Neural progenitor cell (in vitro differentiated cells): ENCODE measurements around the gene FARSA. TPM values are rescaled to one million over a fixed set of nuclear protein-coding genes. Genes with fewer than 3 reads are reported as not detected.

Source experiments
- DNase-seq: peaks from one replicate; pipeline ENCODE4 v3.0.0-alpha.2; 2016; ENCODE audit warnings: low spot score
- H2AFZ ChIP-seq: fragments of 200-600 bp; sonication (generic); replicated peaks from 2 replicates; pipeline ENCODE4 v1.6.1; 2016; ENCODE audit warnings: antibody characterized with exemption
- H3F3A ChIP-seq: fragments of 200-600 bp; sonication (generic); 2 replicates; pipeline ENCODE4 v1.6.1; 2016; ENCODE audit warnings: antibody characterized with exemption, low read depth
- H3K27ac ChIP-seq: fragments of 200-600 bp; sonication (generic); 2 replicates; pipeline ENCODE4 v1.5.1; 2016; ENCODE audit warnings: mild to moderate bottlenecking
- H3K27me3 ChIP-seq: fragments of 200-600 bp; sonication (generic); 2 replicates; pipeline ENCODE4 v1.6.1; 2016; ENCODE audit warnings: mild to moderate bottlenecking, moderate library complexity
- H3K36me3 ChIP-seq: fragments of 200-600 bp; sonication (generic); 2 replicates; pipeline ENCODE4 v1.5.1; 2016
- H3K4me1 ChIP-seq: fragments of 200-600 bp; sonication (generic); 2 replicates; pipeline ENCODE4 v1.6.1; 2016; ENCODE audit warnings: mixed run types
- H3K4me2 ChIP-seq: fragments of 200-600 bp; sonication (generic); 2 replicates; pipeline ENCODE4 v1.6.1; 2016
- H3K4me3 ChIP-seq: fragments of 200-600 bp; sonication (generic); 2 replicates; pipeline ENCODE4 v1.5.1; 2016
- H3K79me2 ChIP-seq: fragments of 200-600 bp; sonication (generic); 2 replicates; pipeline ENCODE4 v1.6.1; 2016; ENCODE audit warnings: low read depth
- H3K9ac ChIP-seq: fragments of 200-600 bp; sonication (generic); 2 replicates; pipeline ENCODE4 v1.6.1; 2016
- H3K9me3 ChIP-seq: fragments of 200-600 bp; sonication (generic); 2 replicates; pipeline ENCODE4 v1.5.1; 2016; ENCODE audit warnings: low read depth
- H4K20me1 ChIP-seq: fragments of 200-600 bp; sonication (generic); 2 replicates; pipeline ENCODE4 v1.6.1; 2016; ENCODE audit warnings: low read depth
- H3K27ac Mint-ChIP-seq: 3 replicates; pipeline ENCODE4 v1.8.0; 2021; ENCODE audit warnings: mixed read lengths
- H3K27me3 Mint-ChIP-seq: 2 replicates; pipeline ENCODE4 v1.8.0; 2022; ENCODE audit warnings: low read depth, mild to moderate bottlenecking, inconsistent platforms, moderate library complexity, mixed read lengths; ENCODE audit not compliant: insufficient read depth
- H3K36me3 Mint-ChIP-seq: 3 replicates; pipeline ENCODE4 v1.8.0; 2021; ENCODE audit warnings: mixed read lengths
- H3K4me1 Mint-ChIP-seq: 3 replicates; pipeline ENCODE4 v1.8.0; 2021; ENCODE audit warnings: mixed read lengths
- H3K4me3 Mint-ChIP-seq: 3 replicates; pipeline ENCODE4 v1.8.0; 2021; ENCODE audit warnings: mild to moderate bottlenecking, moderate library complexity, mixed read lengths
- H3K9me3 Mint-ChIP-seq: 3 replicates; pipeline ENCODE4 v1.8.0; 2020; ENCODE audit warnings: mixed read lengths
- CTCF ChIP-seq: fragments of 200-600 bp; sonication (generic); IDR thresholded peaks from 2 replicates; pipeline ENCODE4 v1.5.1; 2017; ENCODE audit warnings: antibody characterized with exemption, mild to moderate bottlenecking
- EZH2 ChIP-seq: fragments of 200-600 bp; sonication (generic); IDR thresholded peaks from 2 replicates; pipeline ENCODE4 v1.6.1; 2017; ENCODE audit warnings: antibody characterized with exemption, mild to moderate bottlenecking, moderate library complexity
- EZH2phosphoT487 ChIP-seq: fragments of 200-600 bp; sonication (generic); IDR thresholded peaks from 2 replicates; pipeline ENCODE4 v1.6.1; 2017; ENCODE audit warnings: antibody characterized with exemption
- total RNA-seq: library from RNA; depleted of rRNA; stranded (reverse); fragments of >200 nt; gene quantifications from 2 replicates; pipeline ENCODE4 v1.2.3, GENCODE V29; 2015; ENCODE audit warnings: low replicate concordance

Gene FARSA
- total RNA-seq, 1 donor from 2014 or later: 21.4 TPM

GRCh38 chr19:12970070-12970820 lies 36.7 kb upstream of the FARSA start:
- H3K36me3 Mint-ChIP-seq: no peaks in the 10 kb centered on the region
- Histone ChIP-seq H2AFZ (no peak overlapping the region), H3K27me3 (no peaks in the 10 kb centered on the region), H3K4me3 (no peak overlapping the region), H3K4me1 (no peaks in the 10 kb centered on the region), H3K4me2 (no peak overlapping the region), H3K79me2 (no peaks in the 10 kb centered on the region), H4K20me1 (no peaks in the 10 kb centered on the region), H3F3A (peaks cover under 1% of the 10 kb centered on the region), H3K36me3 (no peaks in the 10 kb centered on the region), H3K9ac (no peak overlapping the region), H3K9me3 (no peaks in the 10 kb centered on the region), H3K27ac (no peak overlapping the region)
- H3K27ac Mint-ChIP-seq: peak overlapping the region; percentile 13
- peak overlapping the region; percentile 57 for H3K4me3 Mint-ChIP-seq
- DNase-seq: no peak
- peaks cover 13% of the 10 kb centered on the region for H3K27me3 Mint-ChIP-seq
- H3K4me1 Mint-ChIP-seq: peaks cover 11% of the 10 kb centered on the region
- TF ChIP-seq EZH2: no peak
- TF ChIP-seq EZH2phosphoT487: no peak
- no peak for TF ChIP-seq CTCF
- no peaks in the 10 kb centered on the region for H3K9me3 Mint-ChIP-seq

- H3K4me3 Mint-ChIP-seq: peak within 1 kb of the TSS; percentile 57
- peak within 1 kb of the TSS; percentile 13 for H3K27ac Mint-ChIP-seq
Measured at GRCh38 chr19:12969292-12969988, 35.9 kb upstream of the FARSA start, which contains the start of gene DAND5. TSS of gene DAND5 (plus strand) at chr19:12969576. CDS start at chr19:12969661, 85 bp downstream.

GRCh38 chr19:12967907-12968306 lies 34.4 kb upstream of the FARSA start:
- no peak for DNase-seq
- peaks cover 15% of the 10 kb centered on the region for H3K4me1 Mint-ChIP-seq
- H3K36me3 Mint-ChIP-seq: no peaks in the 10 kb centered on the region

More at GRCh38 chr19:12969292-12969988, 35.9 kb upstream of the FARSA start, which contains the start of gene DAND5:
- Mint-ChIP-seq H3K9me3 (no peaks in the 10 kb centered on the region), H3K4me1 (peaks cover 15% of the 10 kb centered on the region), H3K36me3 (no peaks in the 10 kb centered on the region), H3K27me3 (peaks cover 13% of the 10 kb centered on the region)
- Histone ChIP-seq H2AFZ (no peak within 1 kb of the TSS), H3F3A (peaks cover 9% of the 10 kb centered on the region), H3K9me3 (no peaks in the 10 kb centered on the region), H3K27me3 (no peaks in the 10 kb centered on the region), H4K20me1 (no peaks in the 10 kb centered on the region), H3K27ac (no peak within 1 kb of the TSS), H3K4me3 (no peak within 1 kb of the TSS), H3K79me2 (no peaks in the 10 kb centered on the region), H3K4me1 (no peaks in the 10 kb centered on the region), H3K4me2 (no peak within 1 kb of the TSS), H3K9ac (no peak within 1 kb of the TSS), H3K36me3 (no peaks in the 10 kb centered on the region)
- DNase-seq: no peak
- TF ChIP-seq EZH2 (no peak), EZH2phosphoT487 (no peak), CTCF (no peak)

More at GRCh38 chr19:12967907-12968306, 34.4 kb upstream of the FARSA start:
- Histone ChIP-seq H3K27ac (no peak overlapping the region), H3K4me2 (no peak overlapping the region), H3K9ac (no peak overlapping the region), H3K36me3 (no peaks in the 10 kb centered on the region), H2AFZ (no peak overlapping the region), H3K79me2 (no peaks in the 10 kb centered on the region), H4K20me1 (no peaks in the 10 kb centered on the region), H3K4me1 (no peaks in the 10 kb centered on the region), H3K9me3 (no peaks in the 10 kb centered on the region), H3F3A (peaks cover 10% of the 10 kb centered on the region), H3K4me3 (no peak overlapping the region), H3K27me3 (no peaks in the 10 kb centered on the region)
- Mint-ChIP-seq H3K27me3 (peaks cover 5% of the 10 kb centered on the region), H3K27ac (no peak overlapping the region), H3K4me3 (no peak overlapping the region), H3K9me3 (no peaks in the 10 kb centered on the region)
- TF ChIP-seq EZH2phosphoT487 (no peak), EZH2 (no peak), CTCF (no peak)
